ENCODE measurements around the gene OXNAD1.

GRCh38 chr3:16328124-16328523 lies 63.1 kb downstream of the OXNAD1 start:
- TF ChIP-seq POLR2AphosphoS5 (IDR thresholded peaks at IDR 0.05; ENCODE audit: borderline replicate concordance, low read depth, low read length) (no peak), EZH2 (IDR thresholded peaks at IDR 0.05) (no peak), FOXP2 (optimal IDR thresholded peaks at IDR 0.05; ENCODE audit: control extremely low read depth, extremely low read length, insufficient read depth) (no peak)

Data from SK-N-MC (cell line).